ENCODE measurements around the gene PTEN.

The PTEN gene

DNA sequence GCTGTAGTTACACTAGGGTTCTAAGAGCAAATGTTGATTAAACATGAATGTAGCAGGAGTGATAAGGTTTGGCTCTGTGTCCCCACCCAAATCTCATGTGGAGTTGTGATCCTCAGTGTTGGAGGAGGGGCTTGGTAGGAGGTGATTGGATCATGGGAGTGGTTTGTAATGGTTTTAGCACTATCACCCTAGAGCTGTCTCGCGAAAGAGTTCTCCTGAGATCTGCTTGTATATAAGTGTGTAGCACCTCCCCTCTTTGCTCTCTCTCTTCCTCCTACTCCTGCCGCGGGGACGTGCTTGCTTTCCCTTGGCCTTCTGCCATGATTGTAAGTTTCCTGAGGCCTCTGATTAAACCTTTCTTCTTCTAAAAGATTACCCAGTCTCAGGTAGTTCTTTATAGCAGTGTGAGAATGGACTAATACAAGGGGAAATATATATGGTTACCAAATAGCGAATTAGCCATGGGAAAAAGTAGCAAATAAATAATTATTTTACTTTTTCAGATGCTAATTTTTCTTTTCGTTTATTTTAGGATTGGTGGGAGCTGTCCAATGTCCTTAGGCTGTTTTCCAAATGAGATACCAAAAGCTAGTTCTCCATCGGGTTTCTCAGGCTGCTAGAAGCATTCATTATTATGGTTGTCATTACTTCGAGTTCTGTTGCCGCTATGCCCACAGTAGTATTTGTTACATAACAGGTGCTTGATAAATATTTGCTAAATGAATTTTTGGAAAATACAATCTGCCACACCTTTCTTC, 58.7 kb downstream of the PTEN start:
- DNase-seq (ENCODE audit: low spot score), result no peak

DNA sequence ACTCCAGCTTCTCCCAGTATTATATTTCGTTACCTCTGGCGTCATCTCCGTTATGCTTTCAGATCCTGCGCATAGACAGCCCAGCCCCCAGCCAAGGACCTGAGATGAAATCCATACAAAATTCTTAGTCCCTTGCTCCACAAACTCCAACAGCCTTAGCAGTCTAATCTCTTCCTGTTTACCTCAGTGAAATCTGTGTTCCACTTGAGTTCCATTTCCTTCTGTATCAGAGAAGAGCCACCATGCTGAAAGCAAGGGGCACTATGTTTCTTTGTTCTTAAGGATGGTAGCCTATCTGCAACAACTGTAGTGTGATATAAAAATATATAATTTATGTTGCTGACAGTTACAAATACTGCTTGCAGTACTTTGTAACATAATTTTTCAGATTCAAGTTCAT, 59.8 kb downstream of the PTEN start:
- DNase-seq (ENCODE audit: low spot score), result no peak

- DNase-seq (ENCODE audit: low spot score), result no peak
These were observed 62.1 kb downstream of the PTEN start for GRCh38 chr10:87925570-87925969.

DNA sequence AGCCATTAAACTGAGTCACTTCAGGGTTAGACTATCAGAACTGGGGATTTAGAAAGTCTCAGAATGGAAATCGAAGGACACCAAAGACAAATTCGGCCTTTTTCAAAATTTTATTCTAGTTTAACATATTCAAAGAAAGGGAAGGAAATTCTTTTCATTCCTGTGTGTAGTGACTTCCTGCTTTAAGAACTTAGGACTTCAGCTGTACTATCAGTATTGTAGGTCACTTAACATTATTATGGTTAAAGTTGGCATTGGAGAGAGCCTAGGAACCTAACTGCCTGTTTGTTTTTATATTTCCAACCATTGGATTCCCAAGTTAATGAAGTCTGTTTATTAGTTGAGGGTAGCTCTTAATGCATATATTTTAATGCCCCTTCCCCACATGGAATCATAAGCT, 63.7 kb downstream of the PTEN start:
- no peak for DNase-seq (ENCODE audit: low spot score)

GRCh38 chr10:87928996-87929395, 65.6 kb downstream of the PTEN start:
- no peak for DNase-seq (ENCODE audit: low spot score)

DNA sequence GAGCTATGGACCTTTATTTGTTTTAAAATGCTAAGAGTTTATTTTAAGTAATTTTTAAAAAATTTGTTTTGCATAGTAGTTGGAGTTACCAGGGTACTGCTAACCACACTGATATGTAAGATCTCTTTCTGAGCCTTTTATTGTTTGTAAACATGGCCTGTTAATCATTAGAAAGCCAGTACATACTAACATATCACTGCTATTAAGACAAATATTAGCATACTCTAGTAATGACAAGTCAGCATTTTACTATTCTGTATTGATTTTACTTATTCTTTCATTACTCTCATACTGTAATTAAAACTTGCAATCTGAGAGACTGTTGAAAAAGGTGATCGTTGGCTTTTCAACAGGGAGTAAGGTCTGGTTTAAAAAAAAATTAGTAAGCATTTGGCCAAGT, 66.7 kb downstream of the PTEN start:
- no peak for DNase-seq (ENCODE audit: low spot score)

- DNase-seq (ENCODE audit: low spot score), result no peak
These were observed 67.8 kb downstream of the PTEN start for GRCh38 chr10:87930934-87931835.

- no peak for DNase-seq (ENCODE audit: low spot score)
These were observed 68.4 kb downstream of the PTEN start for GRCh38 chr10:87931836-87932230.

DNA sequence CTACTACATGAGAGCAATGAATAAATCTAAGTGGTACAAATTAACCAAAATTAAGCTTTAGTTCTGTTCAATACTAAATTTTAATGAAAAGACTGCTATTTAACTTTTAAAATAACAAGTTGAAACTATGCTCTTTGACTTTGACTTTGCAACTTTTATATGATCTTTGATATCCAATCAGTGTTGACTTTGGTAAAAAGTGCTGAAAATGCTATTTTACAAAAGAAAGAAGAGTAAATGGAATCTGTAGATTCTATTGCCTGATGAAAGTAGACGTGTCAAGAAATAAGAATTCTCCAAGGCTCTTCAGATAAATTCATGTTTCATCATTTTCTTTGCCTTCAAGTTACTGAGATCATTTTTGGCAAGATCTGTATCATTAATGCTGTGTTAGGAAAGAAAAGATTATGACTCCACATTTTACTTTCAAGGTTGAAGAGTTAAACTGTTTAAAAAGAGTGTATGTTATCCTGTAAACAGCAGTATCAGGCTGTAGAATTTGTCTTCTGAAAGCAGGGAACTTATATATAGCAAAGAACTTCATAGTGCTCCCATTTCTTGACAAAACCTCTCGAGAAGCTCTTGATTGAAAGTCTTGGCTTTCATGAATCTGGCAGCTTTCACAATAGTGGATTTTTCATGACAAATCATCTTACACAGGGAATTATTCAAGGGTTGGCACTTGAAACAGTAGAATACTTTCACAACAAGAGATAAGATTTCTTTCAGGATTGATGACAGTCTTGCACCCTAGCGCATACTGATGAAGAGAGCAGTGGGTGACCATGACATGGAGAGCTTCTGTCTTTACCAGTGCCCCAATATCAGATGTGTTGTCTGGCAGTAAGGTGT, 72.1 kb downstream of the PTEN start:
- no peak for DNase-seq (ENCODE audit: low spot score)

DNA sequence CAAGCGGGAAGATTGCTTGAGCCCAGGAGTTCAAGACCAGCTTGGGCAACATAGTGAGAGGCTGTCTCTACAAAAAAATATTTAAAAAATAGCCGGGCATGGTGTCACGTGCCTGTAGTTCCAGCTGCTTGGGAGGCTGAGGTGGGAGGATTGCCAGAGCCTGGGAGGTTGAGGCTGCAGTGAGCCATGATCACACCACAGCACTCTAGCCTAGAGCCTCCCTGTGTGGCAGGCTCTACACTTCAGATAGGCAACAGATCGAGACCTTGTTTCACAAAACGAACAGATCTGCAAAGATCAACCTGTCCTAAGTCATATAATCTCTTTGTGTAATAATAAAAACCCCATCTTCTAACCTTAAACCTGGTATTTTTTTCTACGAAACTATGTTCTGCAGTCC, 76.8 kb downstream of the PTEN start:
- no peak for DNase-seq (ENCODE audit: low spot score)

DNA sequence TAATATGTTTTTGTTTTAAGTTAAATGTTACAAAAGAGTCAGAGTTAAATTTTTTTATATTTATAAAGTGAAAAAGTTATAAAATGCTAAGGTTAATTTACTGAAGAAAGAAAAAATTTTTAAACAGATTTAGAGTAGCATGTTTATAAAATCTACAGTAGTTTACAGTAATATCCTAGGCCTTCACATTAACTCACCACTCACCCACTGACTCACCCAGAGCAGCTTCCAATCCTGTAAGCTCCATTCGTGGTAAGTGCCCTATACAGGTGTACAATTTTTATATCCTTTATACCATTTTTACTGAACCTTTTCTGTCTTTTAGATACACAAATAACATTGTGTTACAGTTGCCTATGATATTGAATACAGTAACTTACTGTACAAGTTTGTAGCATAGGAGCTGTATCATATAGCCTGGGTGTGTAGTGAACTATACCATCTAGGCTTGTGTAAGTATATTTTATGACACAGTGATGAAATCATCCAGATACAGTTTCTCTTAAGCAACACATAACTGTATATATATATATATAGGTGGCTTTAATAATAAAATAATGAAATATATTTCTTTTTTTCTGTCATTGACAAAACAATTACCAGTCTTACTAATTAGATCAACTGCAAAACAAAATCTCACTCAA, 79.6 kb downstream of the PTEN start:
- no peak for DNase-seq (ENCODE audit: low spot score)

DNA sequence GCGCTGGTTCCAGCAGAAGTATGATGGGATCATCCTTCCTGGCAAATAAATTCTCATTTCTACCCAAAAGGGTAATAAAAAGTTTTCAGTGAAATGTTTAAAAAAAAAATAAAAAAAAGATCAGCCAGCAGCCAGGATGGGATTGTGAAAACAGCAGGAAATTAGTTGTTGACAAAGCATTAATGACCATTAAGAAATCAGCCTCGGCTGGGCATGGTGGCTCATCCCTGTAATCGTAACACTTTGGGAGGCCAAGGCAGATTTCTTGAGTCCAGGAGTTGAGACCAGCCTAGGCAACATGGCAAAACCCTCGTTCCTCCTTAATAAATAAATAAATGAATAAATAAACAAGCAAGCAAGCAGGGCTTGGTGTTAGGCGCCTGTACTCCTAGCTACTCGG, 82.6 kb downstream of the PTEN start:
- DNase-seq (ENCODE audit: low spot score), result no peak

GRCh38 chr10:87952612-87953011, 89.2 kb downstream of the PTEN start:
- no peak for DNase-seq (ENCODE audit: low spot score)

- DNase-seq (ENCODE audit: low spot score), result no peak
These were observed 92.6 kb downstream of the PTEN start for GRCh38 chr10:87956055-87956454.

DNA sequence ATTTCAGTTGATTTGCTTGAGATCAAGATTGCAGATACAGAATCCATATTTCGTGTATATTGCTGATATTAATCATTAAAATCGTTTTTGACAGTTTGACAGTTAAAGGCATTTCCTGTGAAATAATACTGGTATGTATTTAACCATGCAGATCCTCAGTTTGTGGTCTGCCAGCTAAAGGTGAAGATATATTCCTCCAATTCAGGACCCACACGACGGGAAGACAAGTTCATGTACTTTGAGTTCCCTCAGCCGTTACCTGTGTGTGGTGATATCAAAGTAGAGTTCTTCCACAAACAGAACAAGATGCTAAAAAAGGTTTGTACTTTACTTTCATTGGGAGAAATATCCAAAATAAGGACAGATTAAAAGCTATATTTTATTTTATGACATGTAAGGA, 94.3 kb downstream of the PTEN start:
- no peak for DNase-seq (ENCODE audit: low spot score)

GRCh38 chr10:87960230-87960629, 96.8 kb downstream of the PTEN start:
- DNase-seq (ENCODE audit: low spot score), result no peak

GRCh38 chr10:87961314-87961713, 97.9 kb downstream of the PTEN start:
- no peak for DNase-seq (ENCODE audit: low spot score)

DNA sequence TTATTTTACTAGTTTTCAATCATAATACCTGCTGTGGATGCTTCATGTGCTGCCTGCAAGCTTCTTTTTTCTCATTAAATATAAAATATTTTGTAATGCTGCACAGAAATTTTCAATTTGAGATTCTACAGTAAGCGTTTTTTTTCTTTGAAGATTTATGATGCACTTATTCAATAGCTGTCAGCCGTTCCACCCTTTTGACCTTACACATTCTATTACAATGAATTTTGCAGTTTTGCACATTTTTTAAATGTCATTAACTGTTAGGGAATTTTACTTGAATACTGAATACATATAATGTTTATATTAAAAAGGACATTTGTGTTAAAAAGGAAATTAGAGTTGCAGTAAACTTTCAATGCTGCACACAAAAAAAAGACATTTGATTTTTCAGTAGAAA, 103.0 kb downstream of the PTEN start:
- DNase-seq (ENCODE audit: low spot score), result no peak

DNA sequence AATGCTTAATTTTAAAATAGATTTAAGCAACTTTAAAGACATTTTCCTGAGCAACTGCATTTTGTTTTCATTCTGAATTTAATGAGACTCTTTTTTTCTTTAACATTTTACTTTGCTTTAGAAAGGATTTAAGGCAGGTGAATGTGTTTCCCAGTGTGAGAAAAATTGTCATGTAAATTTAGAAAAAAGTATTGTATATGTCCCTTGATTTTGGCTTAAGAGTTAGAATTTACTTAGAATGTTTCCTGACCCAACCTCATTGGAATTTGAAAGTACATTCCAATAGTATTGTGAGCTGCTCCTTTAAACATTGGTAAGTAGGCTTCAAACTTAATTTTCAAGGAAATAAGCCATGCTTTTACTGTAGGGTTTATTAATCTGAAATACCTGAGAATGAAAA, 110.2 kb downstream of the PTEN start:
- DNase-seq (ENCODE audit: low spot score), result no peak

GRCh38 chr10:87974130-87974529, 110.7 kb downstream of the PTEN start:
- DNase-seq (ENCODE audit: low spot score), result no peak

- DNase-seq (ENCODE audit: low spot score), result no peak
These were observed 111.3 kb downstream of the PTEN start for GRCh38 chr10:87974769-87975168.
